HFFc6 (cell line): Measurements from ENCODE around the gene PTH1R. TPM values are rescaled to one million over a fixed set of nuclear protein-coding genes. Genes with fewer than 3 reads are reported as not detected.
A peak's percentile ranks its signal among the peaks of the same experiment; 100 is the strongest.

ENCODE experiments used
- DNase-seq: peaks from one replicate; pipeline ENCODE4 v3.0.0-alpha.2; 2018
- H3K27ac Mint-ChIP-seq: 2 replicates; pipeline ENCODE4 v1.8.0; 2020; ENCODE audit warnings: mild to moderate bottlenecking, mixed read lengths
- H3K27me3 Mint-ChIP-seq: 2 replicates; pipeline ENCODE4 v1.8.0; 2021; ENCODE audit warnings: mild to moderate bottlenecking, moderate library complexity, mixed read lengths; ENCODE audit not compliant: insufficient read depth
- H3K36me3 Mint-ChIP-seq: 2 replicates; pipeline ENCODE4 v1.8.0; 2021; ENCODE audit warnings: low read depth, mixed read lengths
- H3K4me1 Mint-ChIP-seq: 2 replicates; pipeline ENCODE4 v1.8.0; 2020; ENCODE audit warnings: low read depth, mixed read lengths
- H3K4me3 Mint-ChIP-seq: 2 replicates; pipeline ENCODE4 v1.8.0; 2020; ENCODE audit warnings: mild to moderate bottlenecking, moderate library complexity, mixed read lengths
- H3K9me3 Mint-ChIP-seq: 2 replicates; pipeline ENCODE4 v1.8.0; 2020; ENCODE audit warnings: mild to moderate bottlenecking, mixed read lengths
- total RNA-seq, 6 experiments: library from RNA; stranded (reverse); fragmentation: NEBNext Ultra II Directional; extraction: Animal tissue kit (Norgen Biotek cat#: 25700); gene quantifications; 2 replicates in 1 of 6; 3 replicates in 5 of 6; pipeline ENCODE4 v1.2.3, GENCODE V29; 2021
- TF ChIP-seq, protein P1 (sequence below): fragments of 200-600 bp; sonication (generic); IDR thresholded peaks from 2 replicates; pipeline ENCODE4 v1.5.0; 2021; ENCODE audit warnings: antibody characterized with exemption, mild to moderate bottlenecking

Gene PTH1R
- total RNA-seq, 6 experiments from 2014 or later: 0.09 to 1.4 (median 0.85) TPM; not detected in 1

- Mint-ChIP-seq H3K36me3 (peaks cover 1% of the 10 kb centered on the region; the same call in 1 of the 2 replicates), H3K4me1 (peaks cover 18% of the 10 kb centered on the region), H3K4me3 (peak overlapping the region; percentile 73; the same call in 1 of the 2 replicates), H3K27me3 (peaks cover 15% of the 10 kb centered on the region), H3K27ac (no peak overlapping the region), H3K9me3 (peaks cover 5% of the 10 kb centered on the region)
- DNase-seq: no peak
- TF ChIP-seq, protein P1, sequence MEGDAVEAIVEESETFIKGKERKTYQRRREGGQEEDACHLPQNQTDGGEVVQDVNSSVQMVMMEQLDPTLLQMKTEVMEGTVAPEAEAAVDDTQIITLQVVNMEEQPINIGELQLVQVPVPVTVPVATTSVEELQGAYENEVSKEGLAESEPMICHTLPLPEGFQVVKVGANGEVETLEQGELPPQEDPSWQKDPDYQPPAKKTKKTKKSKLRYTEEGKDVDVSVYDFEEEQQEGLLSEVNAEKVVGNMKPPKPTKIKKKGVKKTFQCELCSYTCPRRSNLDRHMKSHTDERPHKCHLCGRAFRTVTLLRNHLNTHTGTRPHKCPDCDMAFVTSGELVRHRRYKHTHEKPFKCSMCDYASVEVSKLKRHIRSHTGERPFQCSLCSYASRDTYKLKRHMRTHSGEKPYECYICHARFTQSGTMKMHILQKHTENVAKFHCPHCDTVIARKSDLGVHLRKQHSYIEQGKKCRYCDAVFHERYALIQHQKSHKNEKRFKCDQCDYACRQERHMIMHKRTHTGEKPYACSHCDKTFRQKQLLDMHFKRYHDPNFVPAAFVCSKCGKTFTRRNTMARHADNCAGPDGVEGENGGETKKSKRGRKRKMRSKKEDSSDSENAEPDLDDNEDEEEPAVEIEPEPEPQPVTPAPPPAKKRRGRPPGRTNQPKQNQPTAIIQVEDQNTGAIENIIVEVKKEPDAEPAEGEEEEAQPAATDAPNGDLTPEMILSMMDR: no peak
These were observed 30.6 kb upstream of the PTH1R start for GRCh38 chr3:46846624-46847542.

GRCh38 chr3:46847744-46848143 lies 29.8 kb upstream of the PTH1R start:
- peaks cover 15% of the 10 kb centered on the region for H3K27me3 Mint-ChIP-seq
- no peaks in the 10 kb centered on the region for H3K36me3 Mint-ChIP-seq
- no peak for DNase-seq

DNA sequence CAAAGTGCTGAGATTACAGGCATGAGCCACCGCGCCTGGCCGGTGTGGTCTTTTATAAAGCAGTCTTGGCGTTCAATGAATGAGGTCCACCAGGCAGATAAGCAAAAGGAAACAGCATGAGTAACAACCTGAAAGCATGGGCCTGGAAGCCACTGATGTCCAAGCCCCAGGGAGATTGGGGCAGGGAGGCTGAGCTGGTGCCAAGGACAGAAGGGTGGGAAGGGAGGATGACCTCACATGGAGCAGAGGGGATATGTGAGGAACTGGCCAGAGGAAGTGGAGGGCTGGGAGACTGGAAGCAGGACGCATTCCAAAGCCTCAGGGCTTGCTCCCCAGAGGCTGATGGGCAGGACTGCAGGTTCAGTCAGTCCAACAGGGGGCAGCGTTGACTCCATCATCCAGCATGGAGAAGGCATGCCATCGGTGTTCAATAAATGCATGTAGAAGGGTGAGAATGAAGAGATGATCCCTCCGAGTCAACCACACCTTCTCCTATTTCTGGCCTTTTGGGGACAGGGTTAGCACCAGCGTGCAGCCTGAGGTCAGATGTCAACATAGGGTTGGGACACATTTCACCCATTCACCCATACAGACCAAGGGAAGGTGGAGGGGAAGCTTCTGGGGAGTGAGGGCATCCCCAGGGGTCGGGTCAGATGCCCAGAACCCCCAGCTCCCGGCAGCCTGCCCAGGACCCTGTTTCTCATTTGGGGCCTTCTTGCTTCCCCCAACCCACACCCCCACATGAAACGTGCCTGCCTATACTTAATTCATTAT lies 29.1 kb upstream of the PTH1R start:
- Mint-ChIP-seq H3K4me1 (peaks cover 18% of the 10 kb centered on the region), H3K4me3 (no peak overlapping the region), H3K27me3 (peaks cover 17% of the 10 kb centered on the region), H3K36me3 (no peaks in the 10 kb centered on the region), H3K9me3 (no peaks in the 10 kb centered on the region; the same call in 1 of the 2 replicates), H3K27ac (no peak overlapping the region; the same call in 1 of the 2 replicates)
- peak; percentile 38 for DNase-seq
- TF ChIP-seq, protein P1: peak; percentile 78

More at GRCh38 chr3:46847744-46848143, 29.8 kb upstream of the PTH1R start:
- Mint-ChIP-seq H3K4me3 (no peak overlapping the region), H3K4me1 (peaks cover 18% of the 10 kb centered on the region), H3K27ac (no peak overlapping the region), H3K9me3 (peaks cover 4% of the 10 kb centered on the region; the same call in 1 of the 2 replicates)
- TF ChIP-seq, protein P1: no peak

GRCh38 chr3:46849045-46849631 lies 28.4 kb upstream of the PTH1R start:
- Mint-ChIP-seq H3K27ac (no peak overlapping the region), H3K4me1 (peaks cover 18% of the 10 kb centered on the region), H3K4me3 (no peak overlapping the region), H3K27me3 (peaks cover 14% of the 10 kb centered on the region), H3K9me3 (no peaks in the 10 kb centered on the region), H3K36me3 (no peaks in the 10 kb centered on the region)
- DNase-seq: no peak
- TF ChIP-seq, protein P1: no peak
